ENCODE results near the gene PTGFRN. TPM values are rescaled to one million over a fixed set of nuclear protein-coding genes. Genes with fewer than 3 reads are reported as not detected.
A peak's percentile ranks its signal among the peaks of the same experiment; 100 is the strongest.

The PTGFRN gene
- total RNA-seq, 4 donors from 2014 or later, result 40.6 to 68.7 (median 56.0) TPM

GRCh38 chr1:116880917-116881316 lies 28.8 kb upstream of the PTGFRN start:
- H3K27ac ChIP-seq, result no peak overlapping the region
- 84 to 87% methylated on average over 5 of the region's 5 CpGs for WGBS, 2 donors
- intact Hi-C loops (cut with DNase I), result no loop called here

GRCh38 chr1:116881879-116882520 lies 27.7 kb upstream of the PTGFRN start:
- Histone ChIP-seq H3K27ac (peak overlapping the region; percentile 26 to 83 (median 63)), H3K4me3 (no peak overlapping the region), H3K4me1 (peaks cover 9 to 70% (median 37%) of the 10 kb centered on the region in 3 donors), H3K27me3 (no peaks in the 10 kb centered on the region), H3K9me3 (no peaks in the 10 kb centered on the region), H3K36me3 (no peaks in the 10 kb centered on the region)
- TF ChIP-seq POLR2A (IDR thresholded peaks at IDR 0.05) (no peak), CTCF (IDR thresholded peaks at IDR 0.05) (peak in 4 of 6 experiments; percentile 10 to 49 (median 14))
- DNase-seq, result no peak
- 51 to 55% methylated on average over 8 to 9 of the region's 9 CpGs for WGBS, 2 donors
- intact Hi-C loops (cut with DNase I), result no loop called here

More at GRCh38 chr1:116880917-116881316, 28.8 kb upstream of the PTGFRN start:
- H3K4me1 ChIP-seq, result peaks cover 9 to 70% (median 43%) of the 10 kb centered on the region in 3 donors
- no peaks in the 10 kb centered on the region for H3K36me3 ChIP-seq
- H3K27me3 ChIP-seq, result no peaks in the 10 kb centered on the region
- H3K9me3 ChIP-seq, result no peaks in the 10 kb centered on the region
- TF ChIP-seq CTCF (IDR thresholded peaks at IDR 0.05), result no peak
- no peak for TF ChIP-seq POLR2A (IDR thresholded peaks at IDR 0.05)
- no peak for DNase-seq
- H3K4me3 ChIP-seq, result no peak overlapping the region

DNA sequence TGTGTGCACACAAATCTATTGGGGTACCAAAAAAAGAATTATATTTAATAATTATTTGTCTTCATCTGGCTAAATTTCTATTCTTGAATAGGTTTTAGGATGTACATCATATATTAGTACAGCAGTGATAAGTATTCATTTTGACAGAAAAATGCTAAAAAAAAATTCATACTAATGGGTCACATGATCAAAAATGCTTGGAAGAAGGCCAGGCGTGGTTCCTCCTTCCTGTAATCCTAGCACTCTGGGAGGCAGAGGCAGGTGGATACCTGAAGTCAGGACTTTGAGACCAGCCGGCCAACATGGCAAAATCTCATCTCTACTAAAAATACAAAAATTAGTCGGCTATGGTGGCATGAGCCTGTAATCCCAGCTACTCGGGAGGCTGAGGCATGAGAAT lies 26.9 kb upstream of the PTGFRN start:
- TF ChIP-seq CTCF (IDR thresholded peaks at IDR 0.05) (no peak), POLR2A (IDR thresholded peaks at IDR 0.05) (no peak)
- H3K36me3 ChIP-seq, result no peaks in the 10 kb centered on the region
- H3K4me3 ChIP-seq, result no peak overlapping the region
- H3K27ac ChIP-seq, result peak overlapping the region in 2 of 4 donors; percentile 49 to 77
- intact Hi-C loops (cut with DNase I), result no loop called here
- WGBS, 2 donors, result 90 to 91% methylated on average over 3 to 4 of the region's 4 CpGs
- no peak for DNase-seq
- H3K27me3 ChIP-seq, result no peaks in the 10 kb centered on the region
- no peaks in the 10 kb centered on the region for H3K9me3 ChIP-seq
- peaks cover 9 to 67% (median 28%) of the 10 kb centered on the region in 3 donors for H3K4me1 ChIP-seq

- no peaks in the 10 kb centered on the region for H3K36me3 ChIP-seq
- no peak for DNase-seq
- TF ChIP-seq CTCF (IDR thresholded peaks at IDR 0.05) (no peak), POLR2A (IDR thresholded peaks at IDR 0.05) (no peak)
- intact Hi-C loops (cut with DNase I), result no loop called here
- 27 to 63% methylated on average over 1 of the region's 1 CpG for WGBS, 2 donors
- H3K9me3 ChIP-seq, result no peaks in the 10 kb centered on the region
- H3K27me3 ChIP-seq, result no peaks in the 10 kb centered on the region
- peak overlapping the region; percentile 47 to 67 (median 54) for H3K27ac ChIP-seq
- H3K4me3 ChIP-seq, result no peak overlapping the region
- peaks cover 0 to 48% (median 13%) of the 10 kb centered on the region in 3 donors for H3K4me1 ChIP-seq
Measured at GRCh38 chr1:116886291-116886878, 23.3 kb upstream of the PTGFRN start.

DNA sequence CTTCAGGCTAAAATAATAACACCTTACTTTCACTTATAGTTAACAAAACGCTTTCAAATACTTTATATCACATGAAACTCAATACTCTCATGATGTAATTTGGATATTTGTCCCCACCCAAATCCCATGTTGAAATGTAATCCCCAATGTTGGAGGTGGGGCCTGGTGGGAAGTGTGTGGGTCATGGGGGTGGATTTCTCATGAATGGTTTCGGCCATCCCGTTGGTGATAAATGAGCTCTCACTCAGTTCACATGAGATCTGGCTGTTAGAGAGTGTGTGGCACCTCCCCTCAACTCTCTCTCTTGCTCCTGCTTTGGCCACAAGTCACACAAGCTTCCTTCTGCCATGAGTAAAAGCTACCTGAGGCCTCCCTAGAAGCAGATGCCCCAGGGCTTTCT lies 22.5 kb upstream of the PTGFRN start:
- no peaks in the 10 kb centered on the region for H3K36me3 ChIP-seq
- intact Hi-C loops (cut with DNase I), result no loop called here
- TF ChIP-seq CTCF (IDR thresholded peaks at IDR 0.05) (no peak), POLR2A (IDR thresholded peaks at IDR 0.05) (no peak)
- H3K27me3 ChIP-seq, result no peaks in the 10 kb centered on the region
- peaks cover 0 to 40% (median 7%) of the 10 kb centered on the region in 3 donors for H3K4me1 ChIP-seq
- no peaks in the 10 kb centered on the region for H3K9me3 ChIP-seq
- no peak overlapping the region for H3K4me3 ChIP-seq
- H3K27ac ChIP-seq, result peak overlapping the region in 3 of 4 donors; percentile 47 to 67 (median 56)
- no peak for DNase-seq
- WGBS, 2 donors, result 90 to 93% methylated on average over 1 to 3 of the region's 3 CpGs

All from esophagus squamous epithelium (tissue), 5 donors.